ENCODE data around the gene SERAC1.

The SERAC1 gene

GRCh38 chr6:158194487-158195280 lies 26.6 kb upstream of the SERAC1 start:
- Histone ChIP-seq H3K9me3 (ENCODE audit: control insufficient read depth, low read length) (no peaks in the 10 kb centered on the region), H3K27me3 (ENCODE audit: control insufficient read depth, insufficient read depth, low read length) (no peaks in the 10 kb centered on the region), H3K4me1 (no peaks in the 10 kb centered on the region), H3K36me3 (ENCODE audit: control insufficient read depth, insufficient read depth, low read length) (no peaks in the 10 kb centered on the region), H3K4me2 (ENCODE audit: low read length) (no peak overlapping the region), H3K27ac (no peak overlapping the region), H3K9ac (no peak overlapping the region), H3K4me3 (ENCODE audit: low read depth, low read length) (no peak overlapping the region), H2AFZ (no peak overlapping the region), H3K79me2 (no peaks in the 10 kb centered on the region)
- TF ChIP-seq, protein P1, sequence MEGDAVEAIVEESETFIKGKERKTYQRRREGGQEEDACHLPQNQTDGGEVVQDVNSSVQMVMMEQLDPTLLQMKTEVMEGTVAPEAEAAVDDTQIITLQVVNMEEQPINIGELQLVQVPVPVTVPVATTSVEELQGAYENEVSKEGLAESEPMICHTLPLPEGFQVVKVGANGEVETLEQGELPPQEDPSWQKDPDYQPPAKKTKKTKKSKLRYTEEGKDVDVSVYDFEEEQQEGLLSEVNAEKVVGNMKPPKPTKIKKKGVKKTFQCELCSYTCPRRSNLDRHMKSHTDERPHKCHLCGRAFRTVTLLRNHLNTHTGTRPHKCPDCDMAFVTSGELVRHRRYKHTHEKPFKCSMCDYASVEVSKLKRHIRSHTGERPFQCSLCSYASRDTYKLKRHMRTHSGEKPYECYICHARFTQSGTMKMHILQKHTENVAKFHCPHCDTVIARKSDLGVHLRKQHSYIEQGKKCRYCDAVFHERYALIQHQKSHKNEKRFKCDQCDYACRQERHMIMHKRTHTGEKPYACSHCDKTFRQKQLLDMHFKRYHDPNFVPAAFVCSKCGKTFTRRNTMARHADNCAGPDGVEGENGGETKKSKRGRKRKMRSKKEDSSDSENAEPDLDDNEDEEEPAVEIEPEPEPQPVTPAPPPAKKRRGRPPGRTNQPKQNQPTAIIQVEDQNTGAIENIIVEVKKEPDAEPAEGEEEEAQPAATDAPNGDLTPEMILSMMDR (IDR thresholded peaks at IDR 0.05) = no peak

DNA sequence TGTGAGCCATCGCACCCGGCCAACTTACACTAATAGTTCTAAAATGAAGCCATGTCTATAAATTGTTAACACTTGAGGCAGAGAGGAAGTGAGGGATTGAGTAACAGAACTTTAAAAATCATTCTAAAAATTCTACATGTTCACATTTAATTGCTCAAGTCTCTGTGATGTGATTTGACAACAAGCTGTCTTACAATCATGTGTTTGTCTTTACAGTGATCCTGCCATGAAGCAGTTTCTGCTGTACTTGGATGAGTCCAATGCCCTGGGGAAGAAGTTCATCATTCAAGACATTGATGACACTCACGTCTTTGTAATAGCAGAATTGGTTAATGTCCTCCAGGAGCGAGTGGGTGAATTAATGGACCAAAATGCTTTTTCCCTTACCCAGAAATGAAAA lies 23.7 kb upstream of the SERAC1 start:
- Histone ChIP-seq H3K9me3 (ENCODE audit: control insufficient read depth, low read length) (no peaks in the 10 kb centered on the region), H3K27ac (no peak overlapping the region), H3K4me2 (ENCODE audit: low read length) (no peak overlapping the region), H3K9ac (no peak overlapping the region), H3K36me3 (ENCODE audit: control insufficient read depth, insufficient read depth, low read length) (no peaks in the 10 kb centered on the region), H3K79me2 (no peaks in the 10 kb centered on the region), H3K4me1 (no peaks in the 10 kb centered on the region), H3K27me3 (ENCODE audit: control insufficient read depth, insufficient read depth, low read length) (no peaks in the 10 kb centered on the region), H2AFZ (no peak overlapping the region), H3K4me3 (ENCODE audit: low read depth, low read length) (no peak overlapping the region)
- TF ChIP-seq, protein P1 (IDR thresholded peaks at IDR 0.05) = no peak

GRCh38 chr6:158191032-158191431 lies 23.0 kb upstream of the SERAC1 start:
- H3K4me3 ChIP-seq (ENCODE audit: low read depth, low read length) = no peak overlapping the region
- no peak overlapping the region for H3K27ac ChIP-seq
- H3K9ac ChIP-seq = no peak overlapping the region
- H3K4me2 ChIP-seq (ENCODE audit: low read length) = no peak overlapping the region
- H3K9me3 ChIP-seq (ENCODE audit: control insufficient read depth, low read length) = no peaks in the 10 kb centered on the region
- H3K36me3 ChIP-seq (ENCODE audit: control insufficient read depth, insufficient read depth, low read length) = no peaks in the 10 kb centered on the region
- H3K4me1 ChIP-seq = no peaks in the 10 kb centered on the region
- H3K79me2 ChIP-seq = no peaks in the 10 kb centered on the region
- no peak overlapping the region for H2AFZ ChIP-seq
- TF ChIP-seq, protein P1 (IDR thresholded peaks at IDR 0.05) = no peak
- H3K27me3 ChIP-seq (ENCODE audit: control insufficient read depth, insufficient read depth, low read length) = no peaks in the 10 kb centered on the region

DNA sequence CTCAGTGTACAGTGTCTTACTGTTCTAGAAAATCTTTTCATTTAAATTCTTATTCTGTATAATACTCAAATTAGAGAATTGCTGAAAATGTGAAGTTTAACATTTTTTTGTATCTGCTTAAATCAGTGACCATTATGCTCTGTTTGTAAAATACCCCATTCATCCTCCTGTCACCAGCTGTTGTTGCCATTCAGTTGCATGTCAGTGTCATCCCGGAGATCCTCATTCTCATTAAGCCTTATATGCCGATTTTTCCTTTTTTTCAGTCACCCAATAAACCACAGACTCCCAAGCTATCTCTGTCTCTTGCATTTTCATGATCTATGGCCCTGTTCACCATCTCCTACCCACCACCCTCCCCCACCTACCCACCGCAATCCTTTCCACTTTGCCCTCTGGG lies 20.5 kb upstream of the SERAC1 start:
- TF ChIP-seq, protein P1 (IDR thresholded peaks at IDR 0.05) = no peak
- H3K4me1 ChIP-seq = no peaks in the 10 kb centered on the region

More for the DNA sequence above, 20.5 kb upstream of the SERAC1 start:
- Histone ChIP-seq H3K9ac (no peak overlapping the region), H3K4me2 (ENCODE audit: low read length) (no peak overlapping the region), H3K4me3 (ENCODE audit: low read depth, low read length) (no peak overlapping the region), H3K27ac (no peak overlapping the region), H3K9me3 (ENCODE audit: control insufficient read depth, low read length) (no peaks in the 10 kb centered on the region), H3K36me3 (ENCODE audit: control insufficient read depth, insufficient read depth, low read length) (no peaks in the 10 kb centered on the region), H2AFZ (no peak overlapping the region), H3K79me2 (no peaks in the 10 kb centered on the region), H3K27me3 (ENCODE audit: control insufficient read depth, insufficient read depth, low read length) (no peaks in the 10 kb centered on the region)
